Measurements from ENCODE around the gene BOK. TPM values are rescaled to one million over a fixed set of nuclear protein-coding genes. Genes with fewer than 3 reads are reported as not detected.

BOK gene
- total and polyA plus RNA-seq, 2 of the 13 experiments (the other 11 are each of a cell fraction or from before 2014, with no cell fraction given) = 35.5 to 39.2 TPM

GRCh38 chr2:241532733-241533601 lies 25.6 kb upstream of the BOK start (continued):
- TF ChIP-seq PAXIP1 (CRISPR knock-in tag; conservative IDR thresholded peaks at IDR 0.05) (peak; percentile 43; the same call in 1 of the 2 replicates), ZMYM3 (CRISPR knock-in tag; IDR thresholded peaks at IDR 0.05) (peak; percentile 73), GZF1 (CRISPR knock-in tag; IDR thresholded peaks at IDR 0.05) (no peak), ATF2 (CRISPR knock-in tag; IDR thresholded peaks at IDR 0.05) (0 out of 2 replicates have a peak, but pooled peaks have one; percentile 21), ZFP1 (CRISPR knock-in tag; IDR thresholded peaks at IDR 0.05) (no peak), RXRA (CRISPR knock-in tag; IDR thresholded peaks at IDR 0.05) (no peak), ETV5 (CRISPR knock-in tag; IDR thresholded peaks at IDR 0.05; ENCODE audit: borderline replicate concordance) (no peak), NR2F6 (IDR thresholded peaks at IDR 0.05) (no peak), NR2F6 (CRISPR knock-in tag; IDR thresholded peaks at IDR 0.05) (peak; percentile 58), UBTF (CRISPR knock-in tag; IDR thresholded peaks at IDR 0.05) (peak; percentile 62; the same call in 1 of the 2 replicates), KDM5B (CRISPR knock-in tag; IDR thresholded peaks at IDR 0.05; ENCODE audit: borderline replicate concordance) (peak; percentile 51; the same call in 1 of the 2 replicates), TAF15 (IDR thresholded peaks at IDR 0.05; ENCODE audit: low read depth, low read length, poor library complexity, severe bottlenecking) (no peak), ATF3 (CRISPR knock-in tag; IDR thresholded peaks at IDR 0.05) (no peak), ZNF501 (CRISPR knock-in tag; IDR thresholded peaks at IDR 0.05) (no peak), MEIS1 (CRISPR knock-in tag; IDR thresholded peaks at IDR 0.05; ENCODE audit: borderline replicate concordance) (peak; percentile 54; the same call in 1 of the 2 replicates), ZNF782 (CRISPR knock-in tag; IDR thresholded peaks at IDR 0.05; ENCODE audit: borderline replicate concordance) (0 out of 2 replicates have a peak, but pooled peaks have one; percentile 58), CREBL2 (CRISPR knock-in tag; IDR thresholded peaks at IDR 0.05; ENCODE audit: borderline replicate concordance) (no peak), ZNF615 (CRISPR knock-in tag; IDR thresholded peaks at IDR 0.05; ENCODE audit: borderline replicate concordance) (no peak), ZNF660 (CRISPR knock-in tag; IDR thresholded peaks at IDR 0.05; ENCODE audit: borderline replicate concordance, low read depth) (no peak), NFKBIZ (CRISPR knock-in tag; IDR thresholded peaks at IDR 0.05) (no peak), ATM (IDR thresholded peaks at IDR 0.05; ENCODE audit: borderline replicate concordance) (no peak), ZNF674 (CRISPR knock-in tag; IDR thresholded peaks at IDR 0.05; ENCODE audit: low read depth) (no peak)
